PC-9 (cell line): ENCODE results near the gene NDUFC2. TPM values are rescaled to one million over a fixed set of nuclear protein-coding genes. Genes with fewer than 3 reads are reported as not detected.

Source experiments
- BruUV-seq: library from RNA; stranded (reverse); fragments of 400-500 nt; replicated peaks from 2 replicates; lab custom pipeline; 2021; lab: Mats Ljungman, UMichigan
- CTCF ChIA-PET: fragments of 300-600 bp; sonication (Branson Sonifier 250); formaldehyde crosslinking; loops from one replicate; lab custom pipeline; 2022; ENCODE audit warnings: antibody characterized with exemption; lab: Charles Lee
- POLR2A ChIA-PET: fragments of 300-600 bp; sonication (Branson Sonifier 250); formaldehyde crosslinking; loops from one replicate; lab custom pipeline; 2022; ENCODE audit warnings: antibody characterized with exemption; ENCODE audit not compliant: unreplicated experiment; lab: Charles Lee
- DNase-seq, 2 experiments: peaks; one replicate each; pipeline versions ENCODE4 v3.0.0 to v3.0.0-alpha.2; 2015 to 2022; ENCODE audit warnings: mixed read lengths in 1 of 2
- H2AFZ ChIP-seq: fragments of 200-600 bp; sonication (generic); 2 replicates; pipeline ENCODE4 v1.8.1; 2017; ENCODE audit warnings: antibody characterized with exemption
- H3F3A ChIP-seq: fragments of 200-600 bp; sonication (generic); 2 replicates; pipeline ENCODE4 v1.8.1; 2017; ENCODE audit warnings: antibody characterized with exemption, mild to moderate bottlenecking, low read depth; ENCODE audit not compliant: insufficient read depth
- H3K27ac ChIP-seq: fragments of 200-600 bp; sonication (generic); 2 replicates; pipeline ENCODE4 v1.6.1; 2016; ENCODE audit warnings: mixed run types
- H3K27me3 ChIP-seq: fragments of 200-600 bp; sonication (generic); 2 replicates; pipeline ENCODE4 v1.6.1; 2016; ENCODE audit warnings: low read depth, mixed run types; ENCODE audit not compliant: insufficient read depth
- H3K36me3 ChIP-seq: fragments of 200-600 bp; sonication (generic); 2 replicates; pipeline ENCODE4 v1.6.1; 2016; ENCODE audit warnings: low read depth, mixed run types
- H3K4me1 ChIP-seq: fragments of 200-600 bp; sonication (generic); replicated peaks from 2 replicates; pipeline ENCODE4 v1.6.1; 2016; ENCODE audit warnings: mixed run types; ENCODE audit not compliant: insufficient read depth
- H3K4me2 ChIP-seq: fragments of 200-600 bp; sonication (generic); 2 replicates; pipeline ENCODE4 v1.6.1; 2017; ENCODE audit warnings: mixed run types
- H3K4me3 ChIP-seq: fragments of 200-600 bp; sonication (generic); 2 replicates; pipeline ENCODE4 v1.6.1; 2016; ENCODE audit warnings: mixed run types
- H3K79me2 ChIP-seq: fragments of 200-600 bp; sonication (generic); 2 replicates; pipeline ENCODE4 v1.6.1; 2017; ENCODE audit warnings: low read depth, mixed run types
- H3K9me2 ChIP-seq: fragments of 200-600 bp; sonication (generic); 2 replicates; pipeline ENCODE4 v1.8.1; 2017; ENCODE audit warnings: mild to moderate bottlenecking; ENCODE audit not compliant: insufficient read depth
- H3K9me3 ChIP-seq: fragments of 200-600 bp; sonication (generic); 2 replicates; pipeline ENCODE4 v1.8.1; 2016; ENCODE audit warnings: low read depth; ENCODE audit not compliant: insufficient read depth
- H4K20me1 ChIP-seq: fragments of 200-600 bp; sonication (generic); 2 replicates; pipeline ENCODE4 v1.8.1; 2017; ENCODE audit not compliant: insufficient read depth
- CTCF ChIP-seq: fragments of 200-600 bp; sonication (generic); conservative IDR thresholded peaks from 2 replicates; pipeline ENCODE4 v1.6.1; 2017; ENCODE audit warnings: mixed run types, antibody characterized with exemption, mild to moderate bottlenecking, moderate library complexity
- EZH2 ChIP-seq: fragments of 200-600 bp; sonication (generic); IDR thresholded peaks from 2 replicates; pipeline ENCODE4 v1.8.0; 2017; ENCODE audit warnings: antibody characterized with exemption, low read depth
- intact Hi-C: fragments of 100-400 bp; cut with micrococcal nuclease; formaldehyde crosslinking; loops from one replicate; pipeline ENCODE4 v1.10.0; 2022; ENCODE audit not compliant: unreplicated experiment
- total RNA-seq: library from RNA; stranded (reverse); gene quantifications from 2 replicates; pipeline ENCODE4 v1.2.3, GENCODE V29; 2021

Gene NDUFC2
- total RNA-seq, 1 experiment from 2014 or later = 380 TPM

GRCh38 chr11:78022397-78023396, 57.0 kb downstream of the NDUFC2 start, which contains the start of gene KCTD14:
TSS of gene KCTD14 (minus strand) at chr11:78023276. CDS start at chr11:78023249, 27 bp downstream.
- DNase-seq = peak in 1 of 2 experiments; percentile 73
- H3F3A ChIP-seq = peaks cover 15% of the 10 kb centered on the region; the same call in 1 of the 2 replicates
- ChIA-PET POLR2A (interaction anchor here (0.6 kb wide), 1 partner anchor 395 kb away, joined by 3 read pairs; the partner anchor contains the start of gene GAB2), CTCF (no interaction called here)
- no peaks in the 10 kb centered on the region for H3K79me2 ChIP-seq
- H3K9me2 ChIP-seq = no peaks in the 10 kb centered on the region
- 0 out of 2 replicates have a peak within 1 kb of the TSS, but pooled peaks have one; percentile 18 for H2AFZ ChIP-seq
- peak within 1 kb of the TSS; percentile 37; the same call in 1 of the 2 replicates for H3K4me3 ChIP-seq
- no TSS peak for BruUV-seq
- H4K20me1 ChIP-seq = no peaks in the 10 kb centered on the region
- intact Hi-C loops = loop anchor here (1.0 kb wide), 1 partner anchor 27 kb away; no protein-coding TSS in a partner anchor
- H3K36me3 ChIP-seq = no peaks in the 10 kb centered on the region
- peaks cover 17% of the 10 kb centered on the region for H3K4me1 ChIP-seq
- no peak within 1 kb of the TSS for H3K27ac ChIP-seq
- TF ChIP-seq CTCF = no peak
- no peak for TF ChIP-seq EZH2
- H3K4me2 ChIP-seq = peak within 1 kb of the TSS; percentile 49
- no peaks in the 10 kb centered on the region for H3K27me3 ChIP-seq
- no peaks in the 10 kb centered on the region for H3K9me3 ChIP-seq

DNA sequence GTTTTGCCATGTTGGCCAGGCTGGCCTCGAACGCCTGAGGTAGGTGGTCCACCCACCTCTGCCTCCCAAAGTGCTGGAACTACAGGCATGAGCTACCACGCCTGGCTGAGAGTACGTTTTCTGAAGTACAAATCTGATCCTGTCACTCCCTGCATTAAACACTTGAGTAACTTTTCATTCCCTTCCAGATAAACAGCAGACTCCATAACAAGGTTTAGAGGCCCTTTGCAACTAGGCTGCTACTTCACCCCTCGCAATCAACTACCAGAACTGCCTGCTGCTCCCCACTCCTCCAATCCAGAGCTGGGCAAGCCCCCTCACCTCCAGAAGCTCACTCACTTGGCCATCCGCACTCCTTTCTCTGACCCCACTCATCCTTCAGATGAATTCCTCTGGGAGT, 58.1 kb downstream of the NDUFC2 start:
- Histone ChIP-seq H3K9me3 (no peaks in the 10 kb centered on the region), H3K27ac (no peak overlapping the region), H3K79me2 (no peaks in the 10 kb centered on the region), H3K4me1 (peaks cover 10% of the 10 kb centered on the region), H3K4me3 (no peak overlapping the region), H3F3A (peaks cover 12% of the 10 kb centered on the region; the same call in 1 of the 2 replicates), H3K4me2 (no peak overlapping the region), H2AFZ (no peak overlapping the region), H4K20me1 (no peaks in the 10 kb centered on the region), H3K36me3 (no peaks in the 10 kb centered on the region), H3K9me2 (no peaks in the 10 kb centered on the region), H3K27me3 (no peaks in the 10 kb centered on the region)
- ChIA-PET CTCF (no interaction called here), POLR2A (interaction anchor here (0.6 kb wide), 1 partner anchor 58 kb away, joined by 6 read pairs; no protein-coding TSS in a partner anchor)
- no peak for DNase-seq
- no TSS peak for BruUV-seq
- TF ChIP-seq EZH2 (no peak), CTCF (no peak)
- intact Hi-C loops = loop anchor here (1.0 kb wide), 1 partner anchor 26 kb away; no protein-coding TSS in a partner anchor

- no peak overlapping the region for H2AFZ ChIP-seq
- no peaks in the 10 kb centered on the region for H3K36me3 ChIP-seq
- DNase-seq = peak in 1 of 2 experiments; percentile 41
- H3K27me3 ChIP-seq = no peaks in the 10 kb centered on the region
- H3K4me1 ChIP-seq = peaks cover 10% of the 10 kb centered on the region
- ChIA-PET CTCF (interaction anchor here (0.5 to 0.6 kb wide), 2 partner anchors 13 to 412 kb away, joined by 3 to 11 read pairs; no protein-coding TSS in a partner anchor), POLR2A (interaction anchor here (0.5 kb wide), 1 partner anchor 39 kb away, joined by 6 read pairs; no protein-coding TSS in a partner anchor)
- no peaks in the 10 kb centered on the region for H3K9me3 ChIP-seq
- no peaks in the 10 kb centered on the region for H4K20me1 ChIP-seq
- H3F3A ChIP-seq = peaks cover 12% of the 10 kb centered on the region; the same call in 1 of the 2 replicates
- no peak overlapping the region for H3K4me3 ChIP-seq
- BruUV-seq = no TSS peak
- H3K79me2 ChIP-seq = no peaks in the 10 kb centered on the region
- no peak for TF ChIP-seq EZH2
- TF ChIP-seq CTCF = no peak
- intact Hi-C loops = no loop called here
- no peak overlapping the region for H3K4me2 ChIP-seq
- no peak overlapping the region for H3K27ac ChIP-seq
- H3K9me2 ChIP-seq = no peaks in the 10 kb centered on the region
These were observed 59.4 kb downstream of the NDUFC2 start for GRCh38 chr11:78020246-78020645.
